ENCODE results near the gene ATXN7L1.
"Not testable (repeated sequence)": the region's sequence is repeated elsewhere in the genome, so short reads cannot be mapped to it uniquely, and the experiment has no call there.

Gene ATXN7L1

DNA sequence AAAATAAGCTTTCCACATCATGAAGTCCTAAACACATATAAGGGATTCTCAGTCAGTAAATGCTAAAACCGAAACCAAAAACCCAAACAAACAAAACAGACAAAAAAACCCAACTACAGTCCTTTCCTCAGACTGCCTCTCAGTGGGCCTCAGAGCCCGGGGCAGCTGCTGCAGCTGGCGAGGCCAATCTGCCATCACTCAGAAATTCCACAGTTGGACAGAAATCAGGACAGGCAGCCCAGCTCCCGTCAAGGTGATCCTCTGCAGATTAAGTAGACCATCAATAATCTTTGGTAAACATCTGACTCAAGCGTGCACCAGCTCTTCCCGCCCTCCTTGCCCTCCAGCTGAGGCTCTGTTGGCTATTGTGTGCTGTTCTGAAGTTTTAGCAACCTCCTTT lies 142.2 kb downstream of the ATXN7L1 start:
- no peak for DNase-seq

GRCh38 chr7:105731042-105731441 lies 145.4 kb downstream of the ATXN7L1 start:
- DNase-seq, result no peak

- DNase-seq, result no peak
These were observed 148.4 kb downstream of the ATXN7L1 start for GRCh38 chr7:105728028-105728427.

- no peak for DNase-seq
These were observed 151.7 kb downstream of the ATXN7L1 start for GRCh38 chr7:105724688-105725087.

- DNase-seq, result no peak
These were observed 152.8 kb downstream of the ATXN7L1 start for GRCh38 chr7:105723572-105723971.

- no peak for DNase-seq
These were observed 154.8 kb downstream of the ATXN7L1 start for GRCh38 chr7:105721571-105722104.

GRCh38 chr7:105719919-105720318 lies 156.5 kb downstream of the ATXN7L1 start:
- DNase-seq, result no peak

DNA sequence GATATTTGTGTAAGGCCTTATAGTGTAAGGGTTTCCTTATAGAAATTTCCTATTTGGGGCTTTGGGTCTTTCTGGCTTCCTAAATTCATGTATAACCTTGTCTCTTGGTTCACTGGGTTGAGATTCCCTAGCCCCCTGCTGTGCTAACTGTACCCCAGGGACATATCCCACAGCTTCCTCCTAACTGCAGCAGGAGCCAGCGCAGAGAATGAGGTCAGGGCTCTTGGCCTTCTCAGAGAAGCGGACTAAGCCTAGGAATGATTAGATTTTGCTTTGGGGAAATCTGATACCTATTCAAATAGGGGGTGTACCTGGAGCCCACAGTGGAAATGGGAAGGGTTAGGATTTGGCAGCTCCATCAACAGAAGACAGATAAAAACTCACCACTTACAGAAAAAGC lies 157.0 kb downstream of the ATXN7L1 start:
- no peak for DNase-seq

- no peak for DNase-seq
These were observed 157.9 kb downstream of the ATXN7L1 start for GRCh38 chr7:105718511-105718925.

GRCh38 chr7:105715528-105715927 lies 160.9 kb downstream of the ATXN7L1 start:
- no peak for DNase-seq

DNA sequence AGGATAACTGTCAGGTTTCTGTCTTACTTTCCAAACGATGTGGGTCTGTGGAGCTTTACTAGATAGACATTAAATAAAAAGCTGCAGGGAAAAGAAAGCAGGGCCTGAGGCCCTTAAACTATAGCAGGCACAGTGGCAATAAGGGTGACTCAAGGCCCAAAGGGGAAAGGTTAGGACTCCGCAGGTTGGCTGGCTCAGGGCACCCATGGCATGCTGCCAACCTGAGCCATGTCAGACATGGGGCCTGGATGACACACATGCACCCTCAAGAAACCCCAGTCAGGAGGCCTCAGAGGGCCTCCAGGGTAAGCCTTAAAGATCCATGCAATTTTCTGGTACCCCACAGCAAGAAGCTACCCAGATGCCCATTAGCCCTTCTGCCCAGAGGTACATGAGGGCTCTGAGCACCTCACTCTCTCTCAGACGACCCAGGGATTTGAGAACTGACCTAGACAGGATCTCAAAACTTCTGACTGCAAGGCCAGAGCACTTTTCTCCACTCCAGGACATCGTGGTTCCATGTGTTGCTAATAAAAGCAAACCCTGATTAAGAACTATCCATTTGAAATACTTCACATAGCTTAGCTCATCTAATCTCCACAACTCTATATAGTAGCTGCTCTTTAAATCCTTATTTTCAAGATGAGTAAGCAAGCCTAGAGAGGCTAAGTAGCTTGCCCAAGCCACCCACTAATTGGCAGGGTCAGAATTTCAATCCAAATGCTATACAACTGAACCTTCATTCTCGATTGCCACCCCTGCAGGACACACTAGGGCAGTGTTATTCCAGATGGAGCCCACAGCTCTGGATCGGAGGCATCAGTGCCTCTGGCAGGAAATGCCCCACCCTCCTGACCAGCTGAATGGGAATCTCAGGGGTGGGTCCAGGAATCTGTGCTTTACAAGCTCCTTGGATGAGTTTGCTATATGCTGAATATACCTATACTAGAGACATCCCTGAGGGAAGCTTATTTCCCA lies 162.6 kb downstream of the ATXN7L1 start:
- peak; percentile 51 for DNase-seq

DNA sequence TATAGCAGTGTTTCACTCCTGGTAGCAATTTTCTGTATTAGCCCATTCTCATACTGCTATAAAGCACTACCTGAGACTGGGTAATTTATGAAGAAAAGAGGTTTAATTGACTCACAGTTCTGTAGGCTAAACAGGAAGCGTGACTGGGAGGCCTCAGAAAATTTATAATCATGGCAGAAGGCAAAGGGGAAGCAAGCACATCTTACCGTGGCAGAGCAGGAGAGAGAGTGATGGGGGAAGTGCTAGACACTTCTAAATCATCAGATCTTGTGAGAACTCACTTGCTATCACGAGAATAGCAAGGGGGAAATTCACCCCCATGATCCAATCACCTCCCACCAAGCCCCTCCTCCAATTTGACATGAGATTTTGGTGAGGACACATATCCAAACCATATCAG lies 163.5 kb downstream of the ATXN7L1 start:
- DNase-seq, result no peak

GRCh38 chr7:105711726-105712402 lies 164.5 kb downstream of the ATXN7L1 start:
- no peak for DNase-seq

GRCh38 chr7:105710720-105711119 lies 165.7 kb downstream of the ATXN7L1 start:
- not testable (repeated sequence) for DNase-seq

GRCh38 chr7:105708763-105709080 lies 167.7 kb downstream of the ATXN7L1 start:
- DNase-seq, result no peak

GRCh38 chr7:105707967-105708762 lies 168.2 kb downstream of the ATXN7L1 start:
- DNase-seq, result no peak

- no peak for DNase-seq
These were observed 169.0 kb downstream of the ATXN7L1 start for GRCh38 chr7:105707381-105707780.

- DNase-seq, result no peak
These were observed 171.0 kb downstream of the ATXN7L1 start for GRCh38 chr7:105705427-105705826.

- no peak for DNase-seq
These were observed 173.0 kb downstream of the ATXN7L1 start for GRCh38 chr7:105703207-105703930.

DNA sequence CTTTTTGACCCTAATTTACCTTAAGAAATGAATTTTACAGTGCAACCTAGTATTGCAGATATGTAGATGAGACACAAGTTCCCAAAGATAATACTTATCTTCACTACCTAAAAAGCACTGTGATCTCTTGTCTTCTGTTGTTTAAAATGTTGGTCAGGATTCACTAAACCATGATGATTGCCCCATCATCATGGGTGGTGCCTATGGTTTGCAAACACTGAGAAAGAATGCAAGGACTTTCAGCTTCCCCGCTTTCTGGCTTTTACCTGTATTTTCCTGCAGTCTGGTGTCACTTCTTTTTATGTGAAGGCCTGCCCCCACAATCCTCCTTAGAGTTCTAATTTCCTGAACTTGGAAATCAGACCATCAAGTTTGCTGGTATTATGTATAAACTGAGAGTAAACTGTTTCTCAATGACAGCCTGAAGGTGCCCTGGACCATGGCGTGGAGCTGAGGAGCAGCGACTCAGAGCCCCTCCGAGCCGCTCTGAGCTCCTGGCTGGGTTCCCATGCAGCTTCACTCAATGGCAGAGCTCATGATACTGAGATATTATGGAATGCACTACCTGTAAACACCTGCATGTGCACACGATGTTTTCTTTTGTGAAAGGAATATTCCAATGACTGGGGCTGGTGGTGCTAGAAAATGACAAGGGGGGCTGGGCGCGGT lies 176.7 kb downstream of the ATXN7L1 start:
- DNase-seq, result no peak

DNA sequence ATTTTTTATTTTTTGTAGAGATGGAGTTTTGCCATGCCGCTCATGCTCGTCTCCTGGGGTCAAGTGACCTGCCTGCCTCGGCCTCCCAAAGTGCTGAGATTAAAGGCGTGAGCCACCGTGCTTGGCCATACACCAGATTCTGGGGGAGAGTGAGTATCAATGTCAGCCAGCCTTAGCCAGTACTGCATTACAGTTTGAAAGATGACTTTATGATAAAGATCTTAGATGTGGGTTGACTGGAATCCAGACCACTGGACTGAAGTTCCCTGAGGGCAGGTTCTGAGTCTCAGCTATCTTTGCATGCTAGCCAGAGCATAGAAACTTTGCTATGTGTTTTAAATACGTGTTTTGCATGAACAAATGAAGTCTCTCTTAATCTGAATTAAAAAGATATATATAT lies 177.9 kb downstream of the ATXN7L1 start:
- no peak for DNase-seq

DNA sequence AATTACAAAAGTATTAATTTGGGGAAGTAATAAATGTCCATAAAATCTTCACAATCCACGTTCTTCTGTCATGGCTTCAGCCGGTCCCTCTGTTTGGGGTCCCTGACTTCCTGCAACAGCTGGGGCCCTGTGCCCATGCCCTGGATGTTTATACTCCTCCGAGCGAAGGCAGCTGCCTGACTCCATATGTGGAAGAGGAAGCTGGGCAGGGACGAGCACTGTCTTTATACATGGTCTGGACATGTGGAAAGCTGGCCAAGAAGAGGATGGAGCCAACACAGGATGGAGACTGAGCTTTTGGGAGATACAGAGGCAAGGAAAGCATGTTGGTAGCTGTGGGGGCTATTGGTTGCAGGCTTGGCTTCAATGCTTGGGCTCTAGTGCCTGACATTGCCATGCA lies 178.6 kb downstream of the ATXN7L1 start:
- no peak for DNase-seq

All from T1000 (cell line).